Adrenal gland (tissue), 5 donors: ENCODE results near the gene TNFRSF6B.

Experiments used
- POLR2A ChIP-seq, 2 donors: fragments of 450-650 bp; IDR thresholded peaks; one replicate each; pipeline ENCODE4 v1.6.1; 2017; ENCODE audit warnings: antibody characterized with exemption in 2 of 2, mild to moderate bottlenecking in 2 of 2, moderate library complexity in 1 of 2
- TF ChIP-seq, protein P1 (sequence below), 6 experiments: fragments of 450-650 bp in 4 of 6; fragments of 200-600 bp in 2 of 6; sonication (generic) in 1 of 6; IDR thresholded peaks; 1 replicate in 5 of 6; 2 replicates in 1 of 6; pipeline versions ENCODE4 v1.5.1 to v1.8.0; 2016 to 2021; ENCODE audit warnings: antibody characterized with exemption in 6 of 6, mild to moderate bottlenecking in 2 of 6, moderate library complexity in 1 of 6
- donor health status: DM: no; HTN: no; CAD: no.

DNA sequence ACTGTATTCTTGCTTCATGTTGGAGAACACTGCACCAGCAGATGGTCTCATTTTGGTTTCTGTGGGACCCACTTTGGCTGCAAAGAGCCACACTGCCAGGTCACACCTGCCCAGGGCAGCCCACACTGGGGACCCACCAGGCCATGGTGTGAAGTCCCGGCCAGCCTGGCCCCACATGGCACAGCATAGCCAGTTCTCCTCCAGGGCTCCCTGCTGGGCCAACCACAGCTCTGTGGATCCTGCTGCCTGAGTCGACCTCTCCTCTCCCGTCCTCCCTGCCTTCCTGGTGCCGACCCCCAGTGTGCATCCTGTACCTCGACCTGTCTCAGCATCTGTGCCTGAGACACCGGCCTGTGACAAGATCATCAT lies 8.3 kb downstream of the TNFRSF6B start:
- TF ChIP-seq, protein P1, sequence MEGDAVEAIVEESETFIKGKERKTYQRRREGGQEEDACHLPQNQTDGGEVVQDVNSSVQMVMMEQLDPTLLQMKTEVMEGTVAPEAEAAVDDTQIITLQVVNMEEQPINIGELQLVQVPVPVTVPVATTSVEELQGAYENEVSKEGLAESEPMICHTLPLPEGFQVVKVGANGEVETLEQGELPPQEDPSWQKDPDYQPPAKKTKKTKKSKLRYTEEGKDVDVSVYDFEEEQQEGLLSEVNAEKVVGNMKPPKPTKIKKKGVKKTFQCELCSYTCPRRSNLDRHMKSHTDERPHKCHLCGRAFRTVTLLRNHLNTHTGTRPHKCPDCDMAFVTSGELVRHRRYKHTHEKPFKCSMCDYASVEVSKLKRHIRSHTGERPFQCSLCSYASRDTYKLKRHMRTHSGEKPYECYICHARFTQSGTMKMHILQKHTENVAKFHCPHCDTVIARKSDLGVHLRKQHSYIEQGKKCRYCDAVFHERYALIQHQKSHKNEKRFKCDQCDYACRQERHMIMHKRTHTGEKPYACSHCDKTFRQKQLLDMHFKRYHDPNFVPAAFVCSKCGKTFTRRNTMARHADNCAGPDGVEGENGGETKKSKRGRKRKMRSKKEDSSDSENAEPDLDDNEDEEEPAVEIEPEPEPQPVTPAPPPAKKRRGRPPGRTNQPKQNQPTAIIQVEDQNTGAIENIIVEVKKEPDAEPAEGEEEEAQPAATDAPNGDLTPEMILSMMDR (IDR thresholded peaks at IDR 0.05) = no peak
- no peak for TF ChIP-seq POLR2A (IDR thresholded peaks at IDR 0.05)
